Hindlimb muscle (tissue), 1 donor: ENCODE results near the gene BORA. TPM values are rescaled to one million over a fixed set of nuclear protein-coding genes. Genes with fewer than 3 reads are reported as not detected.
"Not testable (repeated sequence)": the region's sequence is repeated elsewhere in the genome, so short reads cannot be mapped to it uniquely, and the experiment has no call there.

ENCODE experiments used
- DNase-seq: peaks from one replicate; pipeline ENCODE4 v3.0.0-alpha.2; 2013
- polyA plus RNA-seq: library from polyadenylated mRNA; unstranded; fragments of 120-200 nt; gene quantifications from one replicate; pipeline ENCODE4 v1.2.1, GENCODE V29; 2013; ENCODE audit not compliant: insufficient read length

BORA gene
- 3.6 TPM for polyA plus RNA-seq

- peak; percentile 99 for DNase-seq
Measured at GRCh38 chr13:72727417-72728289, at the start of gene BORA, which contains the start of gene MZT1. BORA (plus strand) TSS chr13:72727923; CDS start chr13:72728941, 1,018 bp downstream. MZT1 (minus strand) TSS chr13:72727629; CDS start chr13:72727602, 27 bp downstream.

- DNase-seq = no peak
Measured at GRCh38 chr13:72678312-72678711, 49.4 kb upstream of the BORA start.

GRCh38 chr13:72680353-72680752 lies 47.4 kb upstream of the BORA start:
- DNase-seq = no peak

GRCh38 chr13:72686766-72687165 lies 41.0 kb upstream of the BORA start:
- no peak for DNase-seq

- DNase-seq = no peak
Measured at GRCh38 chr13:72689181-72689696, 38.5 kb upstream of the BORA start.

GRCh38 chr13:72692884-72693514 lies 34.7 kb upstream of the BORA start:
- DNase-seq = no peak

GRCh38 chr13:72693832-72694231 lies 33.9 kb upstream of the BORA start:
- DNase-seq = no peak

GRCh38 chr13:72694314-72694713 lies 33.4 kb upstream of the BORA start:
- DNase-seq = no peak

GRCh38 chr13:72696579-72696978 lies 31.1 kb upstream of the BORA start:
- DNase-seq = no peak

GRCh38 chr13:72698164-72698563 lies 29.6 kb upstream of the BORA start:
- DNase-seq = no peak

GRCh38 chr13:72700509-72700908 lies 27.2 kb upstream of the BORA start:
- no peak for DNase-seq

GRCh38 chr13:72716776-72717175 lies 10.9 kb upstream of the BORA start:
- DNase-seq = no peak

- not testable (repeated sequence) for DNase-seq
Measured at GRCh38 chr13:72726185-72726584, 1.5 kb upstream of the BORA start.

GRCh38 chr13:72726726-72727416 lies 852 bp upstream of the BORA start:
- no peak for DNase-seq

GRCh38 chr13:72728290-72728605 lies 525 bp downstream of the BORA start:
- no peak for DNase-seq

- DNase-seq = no peak
Measured at GRCh38 chr13:72737033-72737432, 9.3 kb downstream of the BORA start.

GRCh38 chr13:72740015-72740414 lies 12.3 kb downstream of the BORA start:
- no peak for DNase-seq

- DNase-seq = no peak
Measured at GRCh38 chr13:72745260-72745659, 17.5 kb downstream of the BORA start.

- no peak for DNase-seq
Measured at GRCh38 chr13:72751220-72751619, 23.5 kb downstream of the BORA start.

- no peak for DNase-seq
Measured at GRCh38 chr13:72754111-72754510, 26.4 kb downstream of the BORA start.

- DNase-seq = no peak
Measured at GRCh38 chr13:72757792-72758535, 30.2 kb downstream of the BORA start.

- DNase-seq = no peak
Measured at GRCh38 chr13:72760189-72760588, 32.5 kb downstream of the BORA start.
